Cardiac fibroblast (primary cell): ENCODE data around the gene KBTBD8.
A peak's percentile ranks its signal among the peaks of the same experiment; 100 is the strongest.

Experiments used
- DNase-seq, 2 donors: peaks; one replicate each; pipeline versions ENCODE4 v3.0.0 to v3.0.0-alpha.2; 2010; ENCODE audit warnings: low read depth in 2 of 2
- H3K4me3 ChIP-seq, 2 donors: replicated peaks in 1 of 2; 1 replicate in 1 of 2; 2 replicates in 1 of 2; pipeline ENCODE4 v1.5.1; 2011; ENCODE audit warnings: low read depth in 2 of 2, low read length in 2 of 2, mild to moderate bottlenecking in 2 of 2, moderate library complexity in 1 of 2
- CTCF ChIP-seq: IDR thresholded peaks from one replicate; pipeline ENCODE4 v1.5.1; 2011; ENCODE audit warnings: low read depth, mild to moderate bottlenecking, low read length, inconsistent platforms

The KBTBD8 gene

GRCh38 chr3:66985336-66985920 lies 12.7 kb upstream of the KBTBD8 start:
- peak; percentile 2 to 41 for DNase-seq
- no peak for TF ChIP-seq CTCF
- no peak overlapping the region for H3K4me3 ChIP-seq

- H3K4me3 ChIP-seq: no peak overlapping the region
- DNase-seq: no peak
- no peak for TF ChIP-seq CTCF
Measured at GRCh38 chr3:66986406-66986805, 11.7 kb upstream of the KBTBD8 start.

GRCh38 chr3:66989241-66989640 lies 8.9 kb upstream of the KBTBD8 start:
- DNase-seq: peak in 1 of 2 donors; percentile 3
- H3K4me3 ChIP-seq: no peak overlapping the region
- no peak for TF ChIP-seq CTCF

GRCh38 chr3:66989860-66990696 lies 8.0 kb upstream of the KBTBD8 start:
- H3K4me3 ChIP-seq: no peak overlapping the region
- TF ChIP-seq CTCF: peak; percentile 26
- DNase-seq: peak; percentile 4 to 33

GRCh38 chr3:66991459-66991858 lies 6.6 kb upstream of the KBTBD8 start:
- TF ChIP-seq CTCF: no peak
- peak; percentile 86 to 92 for DNase-seq
- no peak overlapping the region for H3K4me3 ChIP-seq

- H3K4me3 ChIP-seq: no peak overlapping the region
- DNase-seq: no peak
- TF ChIP-seq CTCF: no peak
Measured at GRCh38 chr3:66993082-66993481, 5.0 kb upstream of the KBTBD8 start.
